VCaP (cell line): ENCODE results near the gene ADI1.

Experiments
- H3K27ac ChIP-seq: fragments of 450-650 bp; 2 replicates; pipeline ENCODE4 v1.5.1; 2017
- TF ChIP-seq, protein P1 (sequence below): fragments of 450-650 bp; conservative IDR thresholded peaks from 2 replicates; pipeline ENCODE4 v1.5.1; 2017; ENCODE audit warnings: mild to moderate bottlenecking, moderate library complexity

Gene ADI1

DNA sequence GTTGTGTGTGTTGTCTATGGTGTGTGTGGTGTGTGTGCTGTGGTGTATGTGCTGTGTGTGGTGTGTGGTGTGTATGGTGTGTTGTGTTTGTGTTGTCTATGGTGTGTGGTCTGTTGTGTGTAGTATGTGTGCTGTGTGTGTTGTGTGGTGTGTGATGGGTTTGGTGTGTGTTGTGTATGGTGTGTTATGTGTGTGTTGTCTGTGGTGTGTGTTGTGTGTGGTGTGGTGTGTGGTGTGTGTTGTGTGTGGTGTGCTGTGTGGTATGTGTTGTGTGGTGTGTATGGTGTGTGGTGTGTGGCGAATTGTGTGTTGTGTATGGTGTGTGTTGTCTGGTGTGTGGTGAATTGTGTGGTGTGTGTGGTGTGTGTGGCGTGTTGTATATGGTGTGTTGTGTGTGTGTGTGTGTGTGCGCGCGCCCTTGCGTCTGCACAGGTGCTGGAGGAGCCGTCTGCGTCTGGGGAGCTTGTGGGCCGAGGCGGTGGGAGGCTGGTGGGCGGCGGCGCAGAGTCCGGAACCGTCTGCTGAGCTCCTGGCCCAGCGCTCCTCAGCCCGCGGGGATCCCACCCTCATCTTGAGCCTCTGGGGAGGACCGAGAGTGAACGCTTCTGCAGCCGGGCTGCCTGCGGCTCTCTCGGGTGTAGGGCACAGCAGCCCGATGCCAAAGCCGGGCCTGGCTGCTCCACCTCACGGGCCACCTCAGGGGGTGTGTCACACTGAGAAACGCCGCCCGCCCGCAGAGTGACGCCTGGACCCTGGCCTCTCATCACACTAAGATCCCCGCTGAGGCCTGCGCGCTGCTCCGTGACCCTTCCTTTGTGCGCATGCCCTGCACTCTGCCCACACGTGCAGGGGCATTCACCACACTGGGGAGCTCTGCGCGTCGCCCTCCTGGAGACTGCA, 8.8 kb upstream of the ADI1 start:
- H3K27ac ChIP-seq: no peak overlapping the region
- TF ChIP-seq, protein P1, sequence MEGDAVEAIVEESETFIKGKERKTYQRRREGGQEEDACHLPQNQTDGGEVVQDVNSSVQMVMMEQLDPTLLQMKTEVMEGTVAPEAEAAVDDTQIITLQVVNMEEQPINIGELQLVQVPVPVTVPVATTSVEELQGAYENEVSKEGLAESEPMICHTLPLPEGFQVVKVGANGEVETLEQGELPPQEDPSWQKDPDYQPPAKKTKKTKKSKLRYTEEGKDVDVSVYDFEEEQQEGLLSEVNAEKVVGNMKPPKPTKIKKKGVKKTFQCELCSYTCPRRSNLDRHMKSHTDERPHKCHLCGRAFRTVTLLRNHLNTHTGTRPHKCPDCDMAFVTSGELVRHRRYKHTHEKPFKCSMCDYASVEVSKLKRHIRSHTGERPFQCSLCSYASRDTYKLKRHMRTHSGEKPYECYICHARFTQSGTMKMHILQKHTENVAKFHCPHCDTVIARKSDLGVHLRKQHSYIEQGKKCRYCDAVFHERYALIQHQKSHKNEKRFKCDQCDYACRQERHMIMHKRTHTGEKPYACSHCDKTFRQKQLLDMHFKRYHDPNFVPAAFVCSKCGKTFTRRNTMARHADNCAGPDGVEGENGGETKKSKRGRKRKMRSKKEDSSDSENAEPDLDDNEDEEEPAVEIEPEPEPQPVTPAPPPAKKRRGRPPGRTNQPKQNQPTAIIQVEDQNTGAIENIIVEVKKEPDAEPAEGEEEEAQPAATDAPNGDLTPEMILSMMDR: no peak

DNA sequence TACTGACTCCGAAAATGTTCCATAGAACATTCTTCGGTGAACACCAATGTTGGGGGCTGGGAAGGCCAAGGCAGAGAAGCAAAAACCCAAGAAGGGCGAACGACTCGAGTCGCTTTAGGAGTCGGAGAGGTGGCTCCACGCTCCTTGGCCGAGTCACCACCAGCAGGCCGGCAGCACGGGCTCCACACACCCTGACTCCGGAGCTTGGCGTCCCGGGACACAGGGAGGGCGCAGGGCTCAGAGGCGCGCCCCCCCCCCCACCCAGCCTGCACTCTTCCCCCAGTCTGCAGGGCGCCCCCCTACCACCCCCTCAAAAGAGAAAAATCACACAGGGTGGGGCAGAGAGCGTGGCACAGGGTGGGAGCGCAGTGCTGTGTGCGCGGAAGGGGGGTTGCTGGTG, 7.5 kb upstream of the ADI1 start:
- H3K27ac ChIP-seq: no peak overlapping the region
- TF ChIP-seq, protein P1: no peak

DNA sequence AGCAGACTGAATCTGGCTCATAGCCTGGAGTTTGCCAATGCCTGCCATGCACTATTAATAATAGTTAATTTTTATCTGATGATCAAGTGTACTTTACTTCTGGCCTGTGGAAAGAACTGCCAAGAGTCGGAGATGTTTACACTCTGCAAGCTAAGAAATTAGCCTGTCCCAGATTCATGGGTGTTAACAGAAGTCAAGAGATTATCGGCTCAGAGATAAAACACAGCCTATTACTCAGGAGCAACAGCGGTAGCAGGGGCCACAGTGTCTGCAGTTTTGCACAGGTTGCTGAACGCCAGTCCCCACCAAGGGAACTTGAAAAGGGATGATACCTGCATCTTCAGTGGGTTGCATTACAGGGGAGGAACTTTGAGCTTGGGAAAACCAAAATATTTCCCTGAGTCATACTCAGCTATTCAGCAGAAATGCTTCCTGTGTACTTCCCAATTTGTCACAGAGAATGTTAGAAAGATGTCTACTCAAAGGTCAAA, 4.3 kb upstream of the ADI1 start:
- TF ChIP-seq, protein P1: no peak

DNA sequence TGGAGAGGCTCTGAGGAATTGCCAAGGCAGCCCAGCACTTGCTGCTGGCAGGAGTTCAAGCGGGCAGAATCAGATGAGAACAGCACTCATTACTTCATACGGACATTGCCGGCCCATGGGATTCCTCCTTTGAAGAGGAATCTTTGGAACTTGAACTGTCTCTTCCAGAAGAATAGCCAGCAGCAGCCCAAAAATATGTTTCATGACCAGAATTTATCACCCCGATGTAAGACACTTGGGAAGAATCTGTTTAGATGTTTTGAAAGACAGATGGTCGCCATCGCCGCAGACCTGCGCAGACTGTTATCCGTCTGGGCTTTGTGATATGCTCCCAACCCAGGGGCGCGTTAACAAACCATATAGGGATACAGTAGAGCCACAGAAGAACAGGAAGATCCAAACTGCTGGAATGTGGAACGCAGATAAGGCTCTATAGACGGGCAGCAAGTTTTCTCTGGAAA, 3.7 kb upstream of the ADI1 start:
- H3K27ac ChIP-seq: peak overlapping the region; percentile 92
- TF ChIP-seq, protein P1: no peak

More for the DNA sequence above, 4.3 kb upstream of the ADI1 start:
- H3K27ac ChIP-seq: peak overlapping the region; percentile 92

DNA sequence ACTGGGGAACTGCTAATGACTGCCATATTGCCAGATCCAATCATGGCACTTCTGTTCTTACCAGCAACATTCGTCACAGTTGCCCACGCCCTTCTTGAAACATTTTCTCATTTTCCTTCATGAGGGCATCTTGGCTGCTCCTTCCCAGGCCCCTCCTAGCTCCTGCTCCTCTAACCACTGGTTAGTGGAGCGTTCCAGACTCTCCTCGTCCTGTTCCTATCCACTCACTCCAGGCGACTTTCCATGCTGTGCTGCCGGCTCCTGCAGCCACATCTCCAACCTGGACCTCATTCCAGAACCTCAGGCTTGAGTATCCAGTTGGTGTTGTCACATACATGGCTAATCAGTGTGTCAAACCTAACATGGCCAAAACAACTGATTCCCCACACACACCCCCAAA, 1.3 kb upstream of the ADI1 start:
- TF ChIP-seq, protein P1: no peak
- no peak overlapping the region for H3K27ac ChIP-seq

DNA sequence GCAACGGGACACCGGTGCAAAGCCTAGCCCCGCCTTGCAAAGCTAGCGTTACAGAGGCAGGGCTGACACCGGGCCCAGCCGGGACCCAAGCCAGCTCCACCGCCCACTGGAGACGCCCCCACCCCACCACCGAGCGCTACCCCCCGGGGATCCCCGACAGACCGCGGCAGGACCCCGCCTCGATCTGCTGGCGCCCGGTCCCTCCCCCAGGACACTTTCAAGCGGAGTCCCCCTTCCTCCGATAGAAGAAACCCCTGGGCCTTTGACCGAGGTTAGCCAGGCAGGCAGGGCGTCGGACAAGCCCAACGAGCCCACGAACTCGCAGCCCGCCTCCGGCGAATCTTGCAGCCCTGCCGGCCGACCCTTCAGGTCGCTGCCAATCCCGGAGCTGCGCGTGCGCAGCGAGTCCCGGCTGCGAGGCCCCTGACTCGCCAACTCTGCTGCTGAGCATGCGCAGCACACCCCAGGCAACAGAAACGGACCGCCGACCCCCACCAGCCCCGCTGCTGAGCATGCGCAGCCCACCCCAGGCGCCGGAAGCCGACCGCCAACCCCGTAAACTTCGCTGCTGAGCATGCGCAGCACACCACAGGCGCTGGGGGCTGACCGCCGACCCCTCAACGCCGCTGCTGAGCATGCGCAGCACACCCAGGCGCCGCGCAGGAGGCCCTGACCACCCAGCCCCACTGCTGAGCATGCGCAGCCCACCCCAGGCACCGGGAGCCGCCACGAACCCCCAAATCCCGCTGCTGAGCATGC, 656 bp downstream of the ADI1 start:
- peak overlapping the region; percentile 98 for H3K27ac ChIP-seq
- TF ChIP-seq, protein P1: no peak

DNA sequence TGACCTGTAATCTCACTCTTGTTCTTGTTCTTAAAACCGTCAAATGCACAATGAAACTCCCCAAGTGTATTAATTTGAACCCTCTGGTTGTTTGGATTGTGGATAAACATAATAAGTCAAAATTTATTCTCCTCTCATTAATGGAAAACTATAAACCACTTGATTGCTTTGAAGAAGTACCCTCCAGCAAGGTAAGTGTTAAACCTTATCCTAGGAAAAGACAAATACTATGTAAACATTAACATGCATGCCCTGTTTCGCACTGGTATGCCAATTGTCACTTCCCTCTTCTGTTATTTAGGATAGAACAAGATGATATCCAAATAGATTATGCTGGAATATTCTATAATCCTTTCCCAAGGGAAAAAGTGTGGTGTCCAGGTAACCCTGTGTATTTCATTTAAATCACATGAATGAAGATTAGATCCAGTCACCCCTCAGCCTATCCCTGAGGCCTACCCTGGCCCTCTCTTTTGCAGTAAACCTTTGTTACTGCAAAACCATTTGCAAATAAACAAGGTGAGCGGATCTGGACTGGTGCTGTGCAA, 1.3 kb downstream of the ADI1 start:
- TF ChIP-seq, protein P1: no peak
- peak overlapping the region; percentile 98 for H3K27ac ChIP-seq
